ENCODE measurements around the gene TBRG1.

TBRG1 gene

DNA sequence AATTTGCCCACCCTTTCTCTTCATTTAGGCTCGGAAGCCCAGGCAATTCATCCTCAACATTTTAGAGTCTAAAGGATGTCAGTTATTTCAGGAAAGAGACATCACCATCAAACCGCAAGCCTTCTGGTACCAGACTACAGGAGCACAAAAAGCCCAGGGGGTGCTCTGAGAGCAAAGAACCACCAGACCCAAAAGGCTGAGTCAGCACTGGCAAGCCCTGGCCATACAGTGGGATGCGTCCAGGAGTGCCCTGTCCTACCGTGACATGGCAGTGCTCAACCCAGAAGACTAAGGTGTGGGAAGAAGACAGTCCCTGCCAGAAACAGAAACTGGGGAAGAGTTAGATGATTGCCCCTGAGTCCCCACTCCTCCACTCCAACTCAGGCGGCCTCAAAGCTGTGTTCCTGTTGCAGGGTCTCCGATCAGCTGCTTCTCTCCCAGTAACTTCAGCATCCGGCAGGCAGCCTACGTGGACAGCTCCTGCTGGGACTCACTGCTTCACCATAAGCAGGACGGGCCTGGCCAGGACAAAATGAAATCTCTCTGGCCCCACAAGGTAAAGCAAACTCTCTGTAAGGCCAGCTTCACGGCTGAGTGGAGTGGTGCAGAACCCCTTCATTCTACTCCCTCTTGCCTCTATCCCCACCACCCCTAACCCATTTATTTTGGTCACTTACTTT is 10.0 kb upstream of the TBRG1 start:
- H3K9me3 ChIP-seq (ENCODE audit: insufficient read depth, low read length), result no peaks in the 10 kb centered on the region
- no peaks in the 10 kb centered on the region for H3K27me3 ChIP-seq (ENCODE audit: insufficient read depth, insufficient read length)
- no peak for DNase-seq (ENCODE audit: low read depth, low spot score)
- no peak overlapping the region for H3K4me3 ChIP-seq (ENCODE audit: insufficient read length, low read depth)
- H3K4me1 ChIP-seq (ENCODE audit: insufficient read depth, insufficient read length), result no peaks in the 10 kb centered on the region
- H3K9ac ChIP-seq (ENCODE audit: insufficient read length, low read depth), result no peak overlapping the region
- H3K36me3 ChIP-seq (ENCODE audit: insufficient read depth, insufficient read length, low read length), result no peaks in the 10 kb centered on the region
- no peak for TF ChIP-seq YY1 (IDR thresholded peaks at IDR 0.05; ENCODE audit: insufficient read depth, insufficient read length)

DNA sequence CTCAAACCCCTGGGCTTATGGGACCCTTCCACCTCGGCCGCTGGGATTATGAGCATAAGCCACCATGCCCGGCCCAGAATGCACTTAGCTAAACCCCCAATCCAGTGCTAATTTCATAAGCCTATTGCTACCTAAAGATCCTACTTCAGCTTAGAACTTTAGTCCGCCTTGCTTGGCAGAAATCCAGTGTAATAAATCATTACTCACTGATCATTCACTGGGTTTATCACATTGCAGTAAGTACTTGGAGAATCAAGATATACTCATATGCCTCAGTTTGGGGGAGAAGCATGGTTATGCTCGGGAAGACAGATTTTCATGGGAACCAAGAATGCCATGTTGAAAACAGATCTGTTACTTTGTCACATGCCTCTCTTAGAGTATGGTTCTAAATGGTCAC is 3.8 kb upstream of the TBRG1 start:
- Histone ChIP-seq H3K27me3 (ENCODE audit: insufficient read depth, insufficient read length) (no peaks in the 10 kb centered on the region), H3K9ac (ENCODE audit: insufficient read length, low read depth) (no peak overlapping the region), H3K4me1 (ENCODE audit: insufficient read depth, insufficient read length) (no peaks in the 10 kb centered on the region), H3K9me3 (ENCODE audit: insufficient read depth, low read length) (no peaks in the 10 kb centered on the region), H3K4me3 (ENCODE audit: insufficient read length, low read depth) (no peak overlapping the region), H3K36me3 (ENCODE audit: insufficient read depth, insufficient read length, low read length) (no peaks in the 10 kb centered on the region)
- TF ChIP-seq YY1 (IDR thresholded peaks at IDR 0.05; ENCODE audit: insufficient read depth, insufficient read length), result no peak
- no peak for TF ChIP-seq ZNF274 (IDR thresholded peaks at IDR 0.05; ENCODE audit: low read depth, low read length)
- TF ChIP-seq SUZ12 (IDR thresholded peaks at IDR 0.05; ENCODE audit: extremely low read depth, insufficient read depth, insufficient read length), result no peak
- no peak for DNase-seq (ENCODE audit: low read depth, low spot score)

DNA sequence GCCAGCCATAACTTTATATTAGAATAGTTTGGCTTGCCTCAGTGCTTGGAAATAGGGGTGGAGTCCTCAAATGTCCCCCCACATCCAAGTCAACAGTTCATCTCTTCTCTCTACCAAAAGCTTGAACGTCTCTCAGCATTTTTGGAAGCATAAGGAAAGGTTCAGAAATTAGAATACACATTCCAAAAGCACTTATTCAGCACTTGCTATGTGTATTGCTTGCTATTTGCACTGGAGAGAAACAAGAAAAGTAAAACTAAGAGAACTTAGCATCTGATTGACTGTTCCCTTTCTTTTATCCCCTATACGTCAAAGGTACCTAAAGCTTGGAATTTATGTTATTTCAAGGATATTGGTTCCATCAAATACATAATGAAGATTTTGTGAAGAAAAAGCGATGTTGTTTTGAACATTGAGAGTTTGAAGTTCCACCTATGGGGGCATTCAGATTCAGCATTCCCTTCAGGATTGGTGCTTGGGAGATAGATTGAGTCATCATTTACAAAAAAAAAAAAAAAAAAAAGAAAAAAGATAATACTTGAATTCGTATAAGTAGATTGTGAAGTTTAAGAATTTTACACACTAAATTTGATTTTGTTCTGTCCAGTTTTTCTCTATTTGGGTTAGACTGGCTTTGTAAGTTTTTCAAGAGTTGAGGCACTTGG is 1.3 kb downstream of the TBRG1 start:
- Histone ChIP-seq H3K9ac (ENCODE audit: insufficient read length, low read depth) (peak overlapping the region; percentile 4), H3K27me3 (ENCODE audit: insufficient read depth, insufficient read length) (no peaks in the 10 kb centered on the region), H3K36me3 (ENCODE audit: insufficient read depth, insufficient read length, low read length) (peaks cover 46% of the 10 kb centered on the region), H3K9me3 (ENCODE audit: insufficient read depth, low read length) (no peaks in the 10 kb centered on the region), H3K4me1 (ENCODE audit: insufficient read depth, insufficient read length) (no peaks in the 10 kb centered on the region), H3K4me3 (ENCODE audit: insufficient read length, low read depth) (peak overlapping the region; percentile 90)
- no peak for DNase-seq (ENCODE audit: low read depth, low spot score)
- no peak for TF ChIP-seq YY1 (IDR thresholded peaks at IDR 0.05; ENCODE audit: insufficient read depth, insufficient read length)
- no peak for TF ChIP-seq SUZ12 (IDR thresholded peaks at IDR 0.05; ENCODE audit: extremely low read depth, insufficient read depth, insufficient read length)
- no peak for TF ChIP-seq ZNF274 (IDR thresholded peaks at IDR 0.05; ENCODE audit: low read depth, low read length)

DNA sequence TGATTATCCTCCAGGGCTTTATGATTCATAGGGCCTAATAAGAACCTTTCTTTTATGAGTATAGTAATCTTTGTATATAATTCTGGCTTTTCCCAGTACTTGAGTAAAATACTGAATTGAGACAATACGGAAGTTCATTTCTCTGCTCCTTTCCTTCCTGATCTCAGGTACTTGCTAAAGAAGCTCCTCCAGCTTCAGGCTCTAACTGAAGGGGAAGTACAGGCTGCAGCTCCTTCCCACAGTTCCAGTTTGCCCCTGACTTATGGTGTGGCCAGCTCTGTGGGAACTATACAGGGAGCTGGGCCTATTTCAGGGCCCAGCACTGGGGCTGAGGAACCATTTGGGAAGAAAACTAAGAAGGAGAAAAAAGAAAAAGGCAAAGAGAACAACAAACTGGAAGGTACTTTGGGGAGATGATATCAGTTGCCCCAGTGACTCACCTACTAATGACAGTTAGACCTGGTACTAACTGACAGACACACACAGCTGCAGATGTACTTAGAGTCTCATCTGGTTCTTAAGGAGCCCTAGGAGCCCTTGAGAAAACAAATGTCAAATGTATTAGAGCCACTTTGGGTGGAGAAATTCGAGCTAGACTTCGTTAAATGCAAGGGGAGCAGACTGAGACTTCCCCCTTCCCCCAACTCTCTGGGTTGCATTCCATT is 3.0 kb downstream of the TBRG1 start:
- DNase-seq (ENCODE audit: low read depth, low spot score), result no peak
- TF ChIP-seq SUZ12 (IDR thresholded peaks at IDR 0.05; ENCODE audit: extremely low read depth, insufficient read depth, insufficient read length) (no peak), ZNF274 (IDR thresholded peaks at IDR 0.05; ENCODE audit: low read depth, low read length) (no peak), YY1 (IDR thresholded peaks at IDR 0.05; ENCODE audit: insufficient read depth, insufficient read length) (no peak)
- H3K36me3 ChIP-seq (ENCODE audit: insufficient read depth, insufficient read length, low read length), result peaks cover 60% of the 10 kb centered on the region
- H3K4me3 ChIP-seq (ENCODE audit: insufficient read length, low read depth), result no peak overlapping the region
- no peaks in the 10 kb centered on the region for H3K9me3 ChIP-seq (ENCODE audit: insufficient read depth, low read length)
- H3K27me3 ChIP-seq (ENCODE audit: insufficient read depth, insufficient read length), result no peaks in the 10 kb centered on the region
- no peaks in the 10 kb centered on the region for H3K4me1 ChIP-seq (ENCODE audit: insufficient read depth, insufficient read length)
- no peak overlapping the region for H3K9ac ChIP-seq (ENCODE audit: insufficient read length, low read depth)

DNA sequence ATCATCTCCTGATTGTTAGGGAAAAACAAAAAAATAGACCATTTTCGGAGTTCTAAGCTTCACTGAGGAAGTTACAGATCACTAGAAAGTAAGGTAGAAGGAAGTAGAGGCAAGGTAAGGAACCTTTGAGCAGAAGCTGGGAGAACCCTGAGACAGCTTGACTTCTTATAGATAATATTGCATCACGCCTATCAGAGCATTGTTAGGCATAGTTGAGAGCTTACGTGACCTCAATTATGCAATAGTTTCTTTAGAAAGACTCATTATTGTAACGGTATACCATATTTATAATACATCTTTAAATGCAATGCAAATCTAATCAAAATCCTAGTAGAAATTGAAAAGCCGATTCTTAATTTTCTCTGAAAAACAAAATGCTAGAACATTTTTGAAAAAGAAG is 4.9 kb downstream of the TBRG1 start:
- TF ChIP-seq SUZ12 (IDR thresholded peaks at IDR 0.05; ENCODE audit: extremely low read depth, insufficient read depth, insufficient read length), result no peak
- TF ChIP-seq ZNF274 (IDR thresholded peaks at IDR 0.05; ENCODE audit: low read depth, low read length), result no peak
- no peak for TF ChIP-seq YY1 (IDR thresholded peaks at IDR 0.05; ENCODE audit: insufficient read depth, insufficient read length)
- Histone ChIP-seq H3K4me3 (ENCODE audit: insufficient read length, low read depth) (no peak overlapping the region), H3K9me3 (ENCODE audit: insufficient read depth, low read length) (no peaks in the 10 kb centered on the region), H3K9ac (ENCODE audit: insufficient read length, low read depth) (no peak overlapping the region), H3K36me3 (ENCODE audit: insufficient read depth, insufficient read length, low read length) (peaks cover 78% of the 10 kb centered on the region), H3K27me3 (ENCODE audit: insufficient read depth, insufficient read length) (no peaks in the 10 kb centered on the region), H3K4me1 (ENCODE audit: insufficient read depth, insufficient read length) (no peaks in the 10 kb centered on the region)
- DNase-seq (ENCODE audit: low read depth, low spot score), result no peak

DNA sequence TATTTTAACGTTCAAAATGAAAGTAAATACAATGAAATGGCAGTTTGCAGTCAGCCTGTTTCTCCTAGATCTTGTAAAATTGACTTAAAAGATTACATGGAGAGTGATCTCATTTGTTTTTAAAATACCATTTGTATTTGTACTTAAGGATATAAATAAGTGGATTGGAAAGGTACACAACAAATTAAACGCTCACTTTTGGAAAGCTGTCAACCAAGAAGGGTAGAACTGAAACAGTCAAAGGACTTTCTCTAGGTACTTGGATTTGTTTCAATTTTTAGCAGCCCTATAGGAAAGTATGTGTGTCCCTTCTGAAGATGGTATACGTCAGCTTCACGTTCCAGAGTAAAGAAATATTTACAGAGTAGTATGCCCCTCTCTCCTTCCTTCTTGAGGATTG is 7.3 kb downstream of the TBRG1 start:
- no peak for DNase-seq (ENCODE audit: low read depth, low spot score)
- H3K4me3 ChIP-seq (ENCODE audit: insufficient read length, low read depth), result no peak overlapping the region
- no peaks in the 10 kb centered on the region for H3K27me3 ChIP-seq (ENCODE audit: insufficient read depth, insufficient read length)
- peaks cover 91% of the 10 kb centered on the region for H3K36me3 ChIP-seq (ENCODE audit: insufficient read depth, insufficient read length, low read length)
- no peaks in the 10 kb centered on the region for H3K4me1 ChIP-seq (ENCODE audit: insufficient read depth, insufficient read length)
- H3K9me3 ChIP-seq (ENCODE audit: insufficient read depth, low read length), result no peaks in the 10 kb centered on the region
- TF ChIP-seq YY1 (IDR thresholded peaks at IDR 0.05; ENCODE audit: insufficient read depth, insufficient read length), result no peak
- TF ChIP-seq ZNF274 (IDR thresholded peaks at IDR 0.05; ENCODE audit: low read depth, low read length), result no peak
- TF ChIP-seq SUZ12 (IDR thresholded peaks at IDR 0.05; ENCODE audit: extremely low read depth, insufficient read depth, insufficient read length), result no peak
- no peak overlapping the region for H3K9ac ChIP-seq (ENCODE audit: insufficient read length, low read depth)

DNA sequence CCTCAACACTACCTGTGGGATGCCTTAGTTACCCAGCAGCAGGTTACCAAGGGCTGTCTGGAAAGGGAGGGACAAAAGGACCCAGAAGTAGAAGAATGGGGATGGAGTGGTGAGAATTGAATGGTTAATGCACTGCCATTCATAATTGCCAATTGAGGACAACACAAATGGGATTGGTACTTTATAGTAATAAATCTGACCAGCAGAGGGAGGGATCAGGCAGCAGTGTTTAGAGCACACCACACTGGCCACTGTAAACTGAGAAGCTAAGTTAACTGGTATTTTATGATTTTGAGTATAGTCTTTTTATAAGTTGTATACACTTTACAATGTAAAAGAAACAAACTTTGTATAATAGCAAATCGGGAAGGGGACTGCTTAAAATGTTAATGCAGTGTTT is 10.7 kb downstream of the TBRG1 start:
- no peak for DNase-seq (ENCODE audit: low read depth, low spot score)
- H3K36me3 ChIP-seq (ENCODE audit: insufficient read depth, insufficient read length, low read length), result peaks cover 83% of the 10 kb centered on the region
- TF ChIP-seq YY1 (IDR thresholded peaks at IDR 0.05; ENCODE audit: insufficient read depth, insufficient read length) (no peak), SUZ12 (IDR thresholded peaks at IDR 0.05; ENCODE audit: extremely low read depth, insufficient read depth, insufficient read length) (no peak), ZNF274 (IDR thresholded peaks at IDR 0.05; ENCODE audit: low read depth, low read length) (no peak)

More for the DNA sequence above, 10.7 kb downstream of the TBRG1 start:
- Histone ChIP-seq H3K27me3 (ENCODE audit: insufficient read depth, insufficient read length) (no peaks in the 10 kb centered on the region), H3K9me3 (ENCODE audit: insufficient read depth, low read length) (no peaks in the 10 kb centered on the region), H3K4me1 (ENCODE audit: insufficient read depth, insufficient read length) (no peaks in the 10 kb centered on the region), H3K9ac (ENCODE audit: insufficient read length, low read depth) (no peak overlapping the region), H3K4me3 (ENCODE audit: insufficient read length, low read depth) (no peak overlapping the region)

All from NT2/D1 (cell line).